Left ventricle myocardium inferior (tissue), 1 donor: ENCODE results near the gene OST4. TPM values are rescaled to one million over a fixed set of nuclear protein-coding genes. Genes with fewer than 3 reads are reported as not detected.
A peak's percentile ranks its signal among the peaks of the same experiment; 100 is the strongest.

Source experiments
- DNase-seq: peaks from one replicate; pipeline ENCODE4 v3.0.0-alpha.2; 2020
- H3K27ac ChIP-seq: fragments of 200-600 bp; replicated peaks from 2 replicates; pipeline ENCODE4 v1.8.0; 2021
- H3K27me3 ChIP-seq: fragments of 200-600 bp; 2 replicates; pipeline ENCODE4 v1.8.0; 2021; ENCODE audit warnings: low read depth
- H3K36me3 ChIP-seq: fragments of 200-600 bp; 2 replicates; pipeline ENCODE4 v1.8.0; 2021
- H3K4me1 ChIP-seq: fragments of 200-600 bp; 2 replicates; pipeline ENCODE4 v1.8.0; 2021
- H3K4me3 ChIP-seq: fragments of 200-600 bp; 2 replicates; pipeline ENCODE4 v1.8.0; 2021; ENCODE audit warnings: mild to moderate bottlenecking, moderate library complexity
- H3K9me3 ChIP-seq: fragments of 200-600 bp; replicated peaks from 2 replicates; pipeline ENCODE4 v1.8.0; 2021
- CTCF ChIP-seq: fragments of 200-600 bp; IDR thresholded peaks from 2 replicates; pipeline ENCODE4 v1.8.0; 2021; ENCODE audit warnings: antibody characterized with exemption, mild to moderate bottlenecking, borderline replicate concordance
- intact Hi-C: fragments of 100-400 bp; cut with micrococcal nuclease; formaldehyde crosslinking; loops from one replicate; pipeline ENCODE4 v1.11.0; 2022
- total RNA-seq: library from RNA; stranded (reverse); fragmentation: NEBNext Ultra II Directional; extraction: Animal tissue kit (Norgen Biotek cat#: 25700); gene quantifications from one replicate; pipeline ENCODE4 v1.2.1, GENCODE V29; 2021
- donor health status: DM: no; HTN: yes; CAD: no; lungs with severe emphysema.

Gene OST4
- total RNA-seq, 1 donor from 2014 or later, result 354 TPM

DNA sequence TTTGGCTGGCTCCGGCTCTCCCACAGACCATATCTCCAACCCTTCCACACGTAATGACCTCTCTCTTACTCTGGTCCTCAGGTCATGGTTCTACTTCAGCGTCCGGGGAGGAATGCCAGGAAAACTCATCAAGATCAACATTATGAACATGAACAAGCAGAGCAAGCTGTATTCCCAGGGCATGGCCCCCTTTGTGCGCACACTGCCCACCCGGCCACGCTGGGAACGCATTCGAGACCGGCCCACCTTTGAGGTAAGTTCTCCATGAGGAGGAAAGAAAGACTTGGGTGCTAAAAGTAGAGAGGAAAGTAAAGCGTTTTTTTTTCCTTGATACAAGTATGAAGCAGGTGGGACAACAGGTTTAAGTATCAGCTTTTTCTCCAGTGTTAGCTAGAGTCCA, 18.1 kb downstream of the OST4 start:
- no peak overlapping the region for H3K4me3 ChIP-seq
- intact Hi-C loops, result no loop called here

GRCh38 chr2:27051902-27052645, 19.4 kb downstream of the OST4 start:
- TF ChIP-seq CTCF, result no peak
- peaks cover 35% of the 10 kb centered on the region for H3K36me3 ChIP-seq
- intact Hi-C loops, result no loop called here
- H3K9me3 ChIP-seq, result no peaks in the 10 kb centered on the region
- peak overlapping the region; percentile 97 for H3K4me3 ChIP-seq
- H3K27ac ChIP-seq, result peak overlapping the region; percentile 96
- peak; percentile 44 for DNase-seq
- H3K4me1 ChIP-seq, result peaks cover 29% of the 10 kb centered on the region
- no peaks in the 10 kb centered on the region for H3K27me3 ChIP-seq

More for the DNA sequence above, 18.1 kb downstream of the OST4 start:
- no peaks in the 10 kb centered on the region for H3K9me3 ChIP-seq
- H3K36me3 ChIP-seq, result peaks cover 47% of the 10 kb centered on the region
- no peak for DNase-seq
- no peak for TF ChIP-seq CTCF
- peaks cover 29% of the 10 kb centered on the region for H3K4me1 ChIP-seq
- H3K27ac ChIP-seq, result no peak overlapping the region
- H3K27me3 ChIP-seq, result no peaks in the 10 kb centered on the region

- DNase-seq, result peak; percentile 95
- peaks cover 29% of the 10 kb centered on the region for H3K4me1 ChIP-seq
- TF ChIP-seq CTCF, result no peak
- no peaks in the 10 kb centered on the region for H3K27me3 ChIP-seq
- H3K4me3 ChIP-seq, result peak within 1 kb of the TSS; percentile 97
- intact Hi-C loops, result no loop called here
- no peaks in the 10 kb centered on the region for H3K9me3 ChIP-seq
- peaks cover 27% of the 10 kb centered on the region for H3K36me3 ChIP-seq
- peak within 1 kb of the TSS; percentile 96 for H3K27ac ChIP-seq
Measured at GRCh38 chr2:27050996-27051901, 20.2 kb downstream of the OST4 start, which contains the start of gene AGBL5. AGBL5 (plus strand) TSS chr2:27051668; CDS start chr2:27052959, 1,291 bp downstream.

DNA sequence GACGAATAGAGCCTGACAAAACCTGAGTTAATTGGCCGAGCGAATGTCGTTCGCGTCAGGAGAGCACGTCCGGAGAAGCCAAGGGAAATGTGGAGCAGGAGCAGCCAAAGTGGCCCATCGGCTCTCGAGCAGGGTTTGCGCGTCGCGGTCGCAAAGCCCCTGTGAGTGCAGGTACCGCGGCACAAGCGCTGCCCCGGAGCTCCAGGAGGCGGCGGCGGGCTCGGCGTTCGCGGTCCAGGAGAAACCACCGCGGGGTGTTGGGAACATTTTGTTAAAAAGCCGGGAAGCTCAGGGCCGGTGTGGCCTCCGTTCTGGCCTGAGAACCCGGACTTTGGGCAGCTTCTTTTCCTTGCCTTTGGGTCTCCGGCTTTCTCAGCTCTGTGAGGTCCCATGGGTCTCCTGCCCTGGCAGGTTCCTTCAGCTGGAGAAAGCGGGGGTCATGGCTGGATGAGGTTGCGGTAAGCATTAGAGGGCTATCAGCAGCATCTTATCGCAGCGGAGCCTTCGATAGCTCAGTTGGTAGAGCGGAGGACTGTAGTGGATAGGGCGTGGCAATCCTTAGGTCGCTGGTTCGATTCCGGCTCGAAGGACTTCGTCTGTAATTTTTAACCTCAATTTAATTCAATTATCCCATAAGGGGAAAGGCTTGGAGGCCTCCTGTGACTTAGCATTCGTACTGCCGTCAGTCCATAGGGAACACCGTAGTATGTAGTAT, 21.0 kb downstream of the OST4 start:
- intact Hi-C loops, result no loop called here
- DNase-seq, result peak; percentile 86
- peak; percentile 65 for TF ChIP-seq CTCF

More for the DNA sequence above, 21.0 kb downstream of the OST4 start:
- Histone ChIP-seq H3K36me3 (peaks cover 19% of the 10 kb centered on the region), H3K27ac (peak overlapping the region; percentile 96), H3K4me1 (peaks cover 29% of the 10 kb centered on the region), H3K27me3 (no peaks in the 10 kb centered on the region), H3K9me3 (no peaks in the 10 kb centered on the region), H3K4me3 (peak overlapping the region; percentile 97)
